ENCODE results near the gene INPP4B.

The INPP4B gene

GRCh38 chr4:142846108-142846728 lies at the start of gene INPP4B:
INPP4B (minus strand) TSS chr4:142846301.
- peak; percentile 63 for DNase-seq

DNA sequence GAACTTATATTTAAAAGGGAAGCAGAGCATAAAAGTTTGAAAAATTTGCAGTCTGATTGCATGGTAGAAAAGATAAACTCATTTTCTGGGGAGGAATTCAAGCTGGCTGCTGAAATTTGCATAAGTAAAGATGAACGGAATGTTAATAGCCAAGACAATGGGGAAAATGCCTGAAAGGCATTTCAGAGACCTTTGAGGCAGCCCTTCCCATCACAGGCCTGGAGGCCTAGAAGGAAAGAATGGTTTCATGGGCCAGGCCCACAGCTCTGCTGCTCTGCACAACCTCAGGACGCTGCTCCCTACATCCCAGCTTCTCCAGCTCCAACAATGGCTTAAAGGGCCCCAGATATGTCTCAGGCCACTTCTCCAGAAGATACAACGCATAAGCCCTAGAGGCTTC lies 46.9 kb upstream of the INPP4B start:
- DNase-seq: no peak

DNA sequence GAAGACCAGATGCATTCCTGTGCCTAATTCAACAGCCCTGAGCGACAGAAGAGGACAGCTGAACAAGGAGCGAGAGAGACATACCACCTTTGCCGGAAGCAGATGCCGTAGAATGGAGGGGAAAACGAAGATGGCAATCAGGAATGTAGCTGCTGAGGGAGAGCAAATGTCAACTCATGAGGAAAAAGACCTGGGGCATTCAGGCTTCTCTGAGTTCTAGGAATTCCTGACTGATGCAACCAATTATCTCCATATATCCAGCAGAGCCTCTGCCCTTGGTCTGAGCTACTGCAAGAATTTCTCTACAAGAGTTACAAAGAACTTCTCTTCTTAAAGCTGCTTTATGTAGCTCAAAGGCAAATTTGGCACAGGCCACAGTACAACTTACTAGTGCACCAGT lies 40.5 kb upstream of the INPP4B start:
- DNase-seq: no peak

- no peak for DNase-seq
Measured at GRCh38 chr4:142883040-142883832, 37.1 kb upstream of the INPP4B start.

DNA sequence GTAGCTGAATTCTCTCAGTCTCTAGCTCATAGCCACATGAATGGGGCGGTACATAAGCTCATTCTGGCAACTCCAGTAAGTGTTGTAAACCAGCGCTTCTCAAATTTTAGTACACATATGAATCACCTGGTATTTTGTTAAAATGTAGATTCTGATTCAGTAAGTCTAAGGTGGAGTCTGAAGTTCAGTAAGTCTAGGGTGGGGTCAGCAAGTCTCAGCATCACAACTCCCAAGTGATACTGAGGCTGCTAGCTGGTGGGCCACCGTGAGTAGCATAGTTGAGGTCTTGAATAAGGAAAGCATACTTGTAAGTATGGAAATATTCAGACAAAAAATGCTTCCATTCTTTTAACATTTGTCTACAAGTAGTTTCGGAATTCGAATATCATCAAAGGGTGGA lies 36.1 kb upstream of the INPP4B start:
- no peak for DNase-seq

GRCh38 chr4:142881331-142881730 lies 35.2 kb upstream of the INPP4B start:
- DNase-seq: no peak

- DNase-seq: no peak
Measured at GRCh38 chr4:142875117-142875516, 29.0 kb upstream of the INPP4B start.

GRCh38 chr4:142874684-142875083 lies 28.6 kb upstream of the INPP4B start:
- DNase-seq: no peak

GRCh38 chr4:142866685-142867084 lies 20.6 kb upstream of the INPP4B start:
- no peak for DNase-seq

DNA sequence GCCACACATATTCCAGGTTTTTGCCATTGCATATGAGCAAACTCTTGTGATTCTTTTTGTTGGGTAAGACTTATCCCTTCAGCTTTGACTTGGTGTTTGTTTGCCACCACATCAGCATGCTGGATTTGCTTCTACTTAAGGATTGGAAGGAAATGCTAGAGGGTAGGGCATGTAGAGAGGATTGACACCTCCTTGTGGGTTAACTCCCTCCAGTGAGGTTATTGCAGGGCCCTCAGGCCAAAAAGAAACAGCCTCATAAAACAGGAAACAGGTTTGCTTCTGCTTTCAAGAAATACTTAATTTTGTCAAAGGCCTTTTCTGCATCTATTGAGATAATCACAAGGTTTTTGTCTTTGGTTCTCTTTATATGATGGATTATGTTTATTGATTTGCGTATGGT lies 15.2 kb upstream of the INPP4B start:
- no peak for DNase-seq

GRCh38 chr4:142858965-142859364 lies 12.9 kb upstream of the INPP4B start:
- no peak for DNase-seq

DNA sequence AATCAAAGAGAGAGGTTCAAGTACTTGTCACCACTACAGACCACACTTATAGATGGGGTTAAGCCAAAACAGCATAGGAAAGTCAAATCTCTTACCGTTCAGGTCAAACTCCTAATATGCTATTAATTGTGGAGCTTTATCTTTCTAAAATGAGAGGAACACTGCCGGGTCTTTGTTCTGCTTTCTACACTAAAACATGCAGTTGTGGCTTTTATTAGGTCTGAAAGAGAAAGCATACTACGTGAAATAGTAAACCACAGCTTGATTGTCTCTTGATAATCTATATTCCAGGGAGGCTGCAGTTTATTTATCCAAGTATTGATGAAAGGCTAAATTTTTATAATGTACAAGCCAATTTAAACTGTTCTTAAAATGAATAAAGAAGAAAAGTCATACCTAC lies 12.3 kb upstream of the INPP4B start:
- DNase-seq: no peak

GRCh38 chr4:142856576-142856975 lies 10.5 kb upstream of the INPP4B start:
- DNase-seq: no peak

DNA sequence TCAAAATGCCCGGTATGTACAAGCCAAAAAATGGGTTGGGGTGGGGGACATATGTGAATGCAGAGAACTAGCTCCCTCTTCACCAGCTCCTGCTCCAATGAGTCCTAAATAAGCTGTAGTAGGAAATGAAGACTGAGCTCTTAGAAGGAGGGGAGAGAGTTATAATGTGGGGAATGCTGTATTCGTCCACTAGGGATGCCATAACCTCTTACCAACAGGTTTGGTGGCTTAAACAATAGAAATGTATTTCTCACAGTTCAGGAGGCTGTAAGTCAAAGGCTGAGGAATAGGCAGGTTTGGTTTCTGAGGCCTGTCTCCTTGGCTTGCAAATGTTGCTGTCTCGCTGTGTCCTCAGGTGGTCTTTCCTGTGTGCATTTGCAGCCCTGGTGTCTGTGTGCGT lies 4.4 kb upstream of the INPP4B start:
- no peak for DNase-seq

DNA sequence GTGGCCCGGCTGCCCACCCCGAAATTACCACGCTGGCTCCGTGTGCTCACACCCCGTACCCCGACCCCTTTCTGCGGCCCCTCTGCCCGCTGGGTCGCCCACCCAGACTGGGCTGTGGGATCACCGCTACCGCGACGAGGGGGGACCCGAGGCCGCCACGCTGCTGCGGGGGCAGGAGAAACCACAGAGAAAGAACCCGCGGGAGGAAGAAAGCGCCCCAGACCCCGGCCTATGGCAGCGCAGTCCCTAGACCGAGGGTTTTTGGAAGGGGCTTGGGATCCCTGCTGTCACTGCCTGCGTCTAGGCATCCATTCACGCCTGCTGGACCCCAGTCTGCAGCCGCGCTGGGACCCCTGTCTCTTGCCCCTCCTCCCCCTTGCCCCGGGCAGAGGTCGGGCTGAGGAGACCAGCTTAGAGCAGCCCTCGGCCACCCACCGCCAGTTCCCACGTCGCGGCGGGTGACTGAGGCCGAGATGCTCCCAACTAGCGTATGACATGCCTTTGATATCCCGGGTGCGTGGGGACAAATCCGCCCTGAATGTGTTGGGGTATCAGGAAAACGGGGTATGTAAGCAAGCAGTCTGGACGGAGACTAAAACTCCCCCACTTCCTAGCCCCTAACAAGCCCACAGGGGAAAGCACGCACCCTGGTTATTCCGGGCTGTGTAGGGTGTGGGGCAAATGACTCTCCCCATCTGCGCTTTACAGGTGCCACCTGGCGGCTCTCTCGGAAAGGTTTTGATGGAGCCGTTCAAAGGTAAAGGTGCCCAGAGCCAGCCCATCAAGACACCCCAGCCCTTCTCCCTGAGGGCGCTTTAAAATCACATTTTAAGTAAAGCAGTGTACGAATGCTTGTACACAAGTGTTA lies 862 bp upstream of the INPP4B start:
- peak; percentile 73 for DNase-seq

DNA sequence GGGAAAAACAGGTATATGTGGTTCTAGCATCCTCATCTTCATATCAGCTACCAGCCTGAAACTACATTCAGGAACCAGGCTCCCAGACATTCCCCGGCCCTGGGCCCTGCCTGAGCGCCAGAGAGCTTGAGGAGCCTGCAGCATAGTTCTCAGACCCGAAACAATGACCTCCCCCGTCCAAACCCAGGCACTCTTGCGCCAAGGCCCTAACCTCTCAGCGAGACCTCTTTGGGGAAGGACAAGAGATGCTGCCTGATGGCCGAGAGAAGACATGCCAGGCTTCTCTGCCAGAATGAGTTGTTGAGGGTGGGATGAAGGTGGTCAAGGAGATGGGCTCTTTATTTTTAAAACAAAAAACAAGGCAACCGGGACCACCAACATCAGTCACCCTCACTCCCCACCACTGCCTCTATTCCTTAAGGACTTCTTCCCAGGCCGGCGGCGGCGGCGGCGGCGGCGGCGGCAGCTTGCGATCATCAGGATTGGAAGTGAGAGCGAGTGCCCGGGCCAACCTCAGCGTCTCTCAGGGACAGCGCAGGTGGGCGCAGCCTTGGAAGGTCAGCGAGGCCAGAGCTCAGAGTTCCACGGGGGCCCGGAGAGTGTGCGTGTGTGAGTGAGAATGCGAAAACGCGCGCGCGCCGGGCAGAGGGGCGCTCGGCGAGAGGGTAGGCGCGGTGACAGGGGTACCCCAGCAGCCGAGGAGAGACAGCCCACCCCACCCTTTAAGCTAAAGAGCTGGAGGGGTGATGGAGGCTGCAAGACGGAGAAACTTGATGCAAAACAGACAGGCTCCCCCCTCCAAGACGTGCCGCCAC lies 601 bp downstream of the INPP4B start:
- DNase-seq: peak; percentile 21

DNA sequence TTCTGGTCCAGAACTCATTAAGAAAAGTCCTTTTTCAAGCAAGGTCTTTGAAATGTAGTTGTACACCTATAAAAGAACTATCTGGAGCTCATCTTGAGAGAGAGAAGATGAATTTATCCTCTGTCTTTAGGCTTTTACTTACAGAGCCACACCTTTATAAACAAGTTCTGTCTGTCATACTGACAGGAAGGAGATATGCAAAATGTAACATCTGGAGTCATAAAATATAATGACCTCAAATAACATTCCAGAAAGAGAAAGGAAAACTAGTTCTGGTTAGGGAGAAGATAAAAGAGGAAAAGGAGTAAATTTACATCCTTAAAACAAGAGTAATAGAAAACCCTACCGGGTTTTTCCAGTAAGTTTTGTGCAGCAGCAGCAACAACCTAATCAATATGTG lies 1.3 kb downstream of the INPP4B start:
- DNase-seq: no peak

GRCh38 chr4:142840516-142841123 lies 5.5 kb downstream of the INPP4B start:
- DNase-seq: no peak

DNA sequence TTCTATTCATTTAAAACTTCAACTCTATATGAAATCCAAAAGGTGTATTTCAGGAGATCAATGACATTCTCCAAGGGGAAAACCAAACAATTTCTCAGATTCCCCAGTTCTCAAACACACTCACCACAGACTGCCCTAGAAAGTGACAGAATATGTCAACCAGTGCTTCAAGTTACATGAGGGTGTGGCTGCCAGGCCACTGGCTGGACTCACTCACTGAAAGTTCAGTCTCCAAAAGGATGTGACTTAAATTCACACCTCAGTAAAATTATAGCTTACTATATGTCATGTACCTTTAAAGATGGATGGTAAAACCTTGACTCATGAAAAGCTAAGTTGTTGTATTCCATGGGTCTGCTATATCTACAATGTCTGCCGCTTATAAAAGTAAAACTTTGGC lies 7.3 kb downstream of the INPP4B start:
- no peak for DNase-seq

DNA sequence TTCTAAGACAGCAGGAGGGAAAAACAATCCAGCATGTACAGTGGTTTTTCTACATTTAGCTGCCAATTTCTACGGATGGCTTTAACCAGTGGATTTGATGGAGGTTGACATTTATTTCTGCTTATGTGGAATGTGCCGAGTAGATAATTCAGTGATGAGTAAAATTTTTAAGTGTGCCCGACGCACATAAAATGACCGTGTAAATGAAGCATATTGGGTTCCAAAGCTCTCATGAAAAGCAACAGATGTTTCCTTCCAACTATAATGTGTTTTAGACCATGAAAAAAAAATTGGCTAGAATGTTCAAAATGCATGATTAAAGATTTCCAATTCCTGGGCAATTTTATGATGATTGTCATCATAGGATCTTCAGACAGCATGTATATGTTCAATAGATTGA lies 14.1 kb downstream of the INPP4B start:
- DNase-seq: no peak

DNA sequence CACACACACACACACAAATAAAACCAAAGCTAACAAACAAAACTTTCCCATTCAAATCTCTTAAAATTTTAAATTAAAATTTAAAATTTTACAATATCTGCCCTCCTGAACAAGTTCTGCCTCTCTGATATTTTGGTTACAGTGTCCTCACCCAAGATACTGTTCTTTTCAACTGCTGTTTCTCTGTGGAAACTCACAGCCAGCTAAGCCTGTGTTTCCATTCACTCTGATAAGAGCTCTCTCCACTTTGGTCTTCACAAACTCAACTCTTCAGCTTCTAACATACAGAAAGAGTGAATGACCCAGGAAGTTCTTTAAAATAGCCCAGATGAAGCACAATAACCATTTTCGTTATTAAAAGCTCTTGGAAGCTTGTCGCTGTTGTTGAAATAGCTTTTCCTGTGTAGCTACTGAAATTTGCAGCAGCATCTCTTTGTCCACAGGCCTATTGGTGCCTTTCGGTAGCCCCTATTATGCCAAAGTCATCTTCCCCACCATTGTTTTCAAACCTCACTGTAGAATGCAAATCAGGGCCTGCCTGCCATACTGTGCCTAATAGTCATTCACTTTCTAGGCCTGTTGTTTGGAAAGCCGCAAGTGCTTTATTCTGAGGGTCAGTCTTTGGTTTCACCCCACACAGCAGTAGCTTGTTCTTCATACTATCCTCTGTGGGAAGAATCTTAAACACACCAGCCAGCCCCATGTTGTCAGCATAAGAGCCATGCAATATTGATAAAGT lies 19.4 kb downstream of the INPP4B start:
- no peak for DNase-seq

DNA sequence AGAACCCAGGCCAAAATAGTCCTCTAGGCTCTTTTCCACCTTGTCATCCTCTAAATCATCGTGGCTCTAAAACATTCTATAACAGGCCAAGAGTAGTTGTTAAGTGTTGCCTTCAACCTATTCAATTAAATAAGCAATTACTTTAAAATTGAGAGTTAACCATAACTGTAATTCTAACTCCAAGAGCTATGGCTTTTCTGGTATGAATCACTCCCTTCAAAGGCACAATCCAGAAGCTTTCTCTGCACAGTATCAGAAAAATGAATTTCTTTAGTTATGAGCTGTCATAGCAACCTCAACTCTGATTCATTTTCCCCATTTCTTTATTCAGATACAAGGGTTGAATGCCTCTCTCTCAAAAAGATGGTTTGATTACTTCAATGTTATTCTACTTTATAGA lies 21.7 kb downstream of the INPP4B start:
- DNase-seq: no peak
